OCI-LY7 (cell line): Measurements from ENCODE around the gene CTNNA1. TPM values are rescaled to one million over a fixed set of nuclear protein-coding genes. Genes with fewer than 3 reads are reported as not detected.

Experiments used
- BruUV-seq: library from RNA; stranded (reverse); fragments of 400-500 nt; replicated peaks from 2 replicates; lab custom pipeline; 2021; lab: Mats Ljungman, UMichigan
- CTCF ChIA-PET: fragments of 300-600 bp; sonication (Branson Sonifier 250); formaldehyde crosslinking; loops from one replicate; lab custom pipeline; 2022; ENCODE audit warnings: antibody characterized with exemption; ENCODE audit not compliant: unreplicated experiment; lab: Charles Lee
- POLR2A ChIA-PET: fragments of 300-600 bp; sonication (Branson Sonifier 250); formaldehyde crosslinking; loops from one replicate; lab custom pipeline; 2022; ENCODE audit warnings: antibody characterized with exemption; lab: Charles Lee
- DNase-seq: peaks from one replicate; pipeline ENCODE4 v3.0.0-alpha.2; 2015; ENCODE audit warnings: low spot score
- H2AFZ ChIP-seq: fragments of 200-600 bp; sonication (generic), shearing (Covaris generic); 2 replicates; pipeline ENCODE4 v1.6.1; 2014; ENCODE audit warnings: mild to moderate bottlenecking, antibody characterized with exemption, low read length, moderate library complexity
- H3K27ac ChIP-seq: fragments of 200-600 bp; sonication (generic); 2 replicates; pipeline ENCODE4 v1.5.1; 2014; ENCODE audit warnings: mixed run types, low read depth, mild to moderate bottlenecking, moderate library complexity, low read length, inconsistent platforms; ENCODE audit not compliant: poor library complexity, severe bottlenecking
- H3K36me3 ChIP-seq: fragments of 200-600 bp; sonication (generic); 2 replicates; pipeline ENCODE4 v1.6.1; 2014; ENCODE audit warnings: mild to moderate bottlenecking, antibody characterized with exemption, low read length, moderate library complexity, mixed read lengths; ENCODE audit not compliant: insufficient read depth
- H3K4me1 ChIP-seq: fragments of 200-600 bp; sonication (generic); 2 replicates; pipeline ENCODE4 v1.5.1; 2014; ENCODE audit warnings: mild to moderate bottlenecking, low read length; ENCODE audit not compliant: insufficient read depth, poor library complexity, severe bottlenecking
- H3K4me2 ChIP-seq: fragments of 200-600 bp; sonication (generic); 2 replicates; pipeline ENCODE4 v1.6.1; 2014; ENCODE audit warnings: mild to moderate bottlenecking, low read length
- H3K4me3 ChIP-seq: fragments of 200-600 bp; sonication (generic); 2 replicates; pipeline ENCODE4 v1.5.1; 2014; ENCODE audit warnings: mild to moderate bottlenecking, low read depth, low read length; ENCODE audit not compliant: poor library complexity, severe bottlenecking
- H3K79me2 ChIP-seq: fragments of 200-600 bp; sonication (generic); 2 replicates; pipeline ENCODE4 v1.6.1; 2016; ENCODE audit warnings: low read depth, mild to moderate bottlenecking, low read length, moderate library complexity, mixed read lengths; ENCODE audit not compliant: insufficient read depth
- H3K9me2 ChIP-seq: fragments of 200-600 bp; sonication (generic); 2 replicates; pipeline ENCODE4 v1.6.1; 2016; ENCODE audit warnings: mild to moderate bottlenecking, low read length, mixed read lengths; ENCODE audit not compliant: insufficient read depth
- H3K9me3 ChIP-seq: fragments of 200-600 bp; sonication (generic); 2 replicates; pipeline ENCODE4 v1.6.1; 2014; ENCODE audit warnings: mild to moderate bottlenecking, mixed run types, low read length, mixed read lengths
- H4K20me1 ChIP-seq: fragments of 200-600 bp; sonication (generic); 2 replicates; pipeline ENCODE4 v1.6.1; 2014; ENCODE audit warnings: mild to moderate bottlenecking, antibody characterized with exemption, low read length, moderate library complexity, mixed read lengths; ENCODE audit not compliant: insufficient read depth
- CTCF ChIP-seq: fragments of 200-600 bp; sonication (generic); conservative IDR thresholded peaks from 2 replicates; pipeline ENCODE4 v1.5.1; 2014; ENCODE audit warnings: mild to moderate bottlenecking, antibody characterized with exemption, low read length, moderate library complexity, mixed read lengths
- EZH2phosphoT487 ChIP-seq: fragments of 200-600 bp; sonication (generic); IDR thresholded peaks from 2 replicates; pipeline ENCODE4 v1.6.1; 2018; ENCODE audit warnings: low read depth, borderline replicate concordance, mild to moderate bottlenecking, mixed run types, antibody characterized with exemption, low read length, moderate library complexity, mixed read lengths
- intact Hi-C: fragments of 100-400 bp; cut with micrococcal nuclease; formaldehyde crosslinking; loops from one replicate; pipeline ENCODE4 v1.10.0; 2022; ENCODE audit not compliant: unreplicated experiment
- total RNA-seq, 2 experiments: library from RNA; depleted of rRNA in 1 of 2; stranded (reverse); fragments of >200 nt in 1 of 2; shearing (Covaris generic) in 1 of 2; gene quantifications; 2 replicates each; pipeline ENCODE4 v1.2.3, GENCODE V29; 2014 to 2022

Gene CTNNA1
- total RNA-seq, 2 experiments from 2014 or later, result 40.4 to 42.7 TPM

- no peak overlapping the region for H3K4me2 ChIP-seq
- no peak overlapping the region for H3K4me3 ChIP-seq
- no peaks in the 10 kb centered on the region for H3K79me2 ChIP-seq
- no peaks in the 10 kb centered on the region for H4K20me1 ChIP-seq
- no peaks in the 10 kb centered on the region for H3K36me3 ChIP-seq
- POLR2A ChIA-PET, result interaction anchor here (0.7 to 1.0 kb wide), 2 partner anchors 13 to 17 kb away, joined by 3 read pairs; no protein-coding TSS in a partner anchor
- H2AFZ ChIP-seq, result no peak overlapping the region
- no peaks in the 10 kb centered on the region for H3K9me2 ChIP-seq
- no peak overlapping the region for H3K27ac ChIP-seq
- intact Hi-C loops, result no loop called here
- no peaks in the 10 kb centered on the region for H3K4me1 ChIP-seq
- TF ChIP-seq CTCF (no peak), EZH2phosphoT487 (no peak)
- CTCF ChIA-PET, result no interaction called here
- DNase-seq, result no peak
- no TSS peak for BruUV-seq
- no peaks in the 10 kb centered on the region for H3K9me3 ChIP-seq
Measured at GRCh38 chr5:138872841-138873465, 119.7 kb downstream of the CTNNA1 start.

DNA sequence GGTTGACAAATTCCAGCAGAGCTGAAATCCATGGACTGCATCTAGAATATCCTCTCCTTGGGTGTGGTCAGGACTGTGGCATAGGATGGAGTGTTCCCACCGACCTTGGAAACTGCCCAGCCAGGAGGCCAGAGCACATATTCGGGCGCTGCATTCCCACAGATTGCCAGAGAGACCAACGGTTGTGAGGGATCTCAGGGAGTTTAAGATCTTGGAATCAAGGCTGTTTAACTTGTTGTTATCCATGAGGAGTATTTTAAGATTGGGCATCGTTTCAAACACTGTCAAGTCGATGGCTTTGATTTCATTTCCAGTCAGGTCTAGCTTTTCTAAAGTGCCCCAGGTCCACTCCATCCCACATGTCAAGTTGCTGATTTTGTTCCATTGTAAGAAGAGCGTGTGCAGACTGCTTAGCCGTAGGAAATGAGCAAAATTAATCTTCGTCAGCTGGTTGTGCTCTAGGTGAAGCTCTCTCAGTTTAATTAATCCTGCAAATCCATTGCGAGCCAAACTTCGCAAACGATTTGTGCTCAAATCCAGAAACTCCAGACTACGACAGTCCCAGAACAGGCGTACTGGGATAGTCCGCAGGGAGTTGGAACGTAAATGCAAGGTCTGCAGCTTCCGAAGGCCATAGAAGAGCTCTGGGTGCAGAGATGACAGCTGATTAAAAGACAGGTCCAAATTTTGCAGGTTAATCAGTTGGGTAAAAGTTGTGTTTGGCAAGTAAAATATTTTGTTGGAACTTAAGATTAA lies 120.4 kb downstream of the CTNNA1 start:
- Histone ChIP-seq H2AFZ (no peak overlapping the region), H3K36me3 (no peaks in the 10 kb centered on the region), H3K4me3 (no peak overlapping the region), H3K9me3 (no peaks in the 10 kb centered on the region), H3K4me1 (no peaks in the 10 kb centered on the region), H3K79me2 (no peaks in the 10 kb centered on the region), H4K20me1 (no peaks in the 10 kb centered on the region), H3K9me2 (no peaks in the 10 kb centered on the region), H3K27ac (no peak overlapping the region), H3K4me2 (no peak overlapping the region)
- TF ChIP-seq EZH2phosphoT487 (no peak), CTCF (no peak)
- ChIA-PET CTCF (no interaction called here), POLR2A (interaction anchor here (0.6 to 0.7 kb wide), 2 partner anchors 12 to 42 kb away, joined by 3 read pairs; no protein-coding TSS in a partner anchor)
- intact Hi-C loops, result no loop called here
- BruUV-seq, result no TSS peak
- no peak for DNase-seq
